Psoas muscle (tissue), 8 donors: ENCODE measurements around the gene INPP5F. TPM values are rescaled to one million over a fixed set of nuclear protein-coding genes. Genes with fewer than 3 reads are reported as not detected.

Experiments
- ATAC-seq, 4 donors: fragments of 200-7000 bp; cut with Tn5 transposase; one replicate each; pipeline ENCODE4 v1.9.1; 2020; ENCODE audit warnings: moderate library complexity in 3 of 4, mild to moderate bottlenecking in 2 of 4
- DNase-seq, 2 donors: peaks; one replicate each; pipeline ENCODE4 v3.0.0-alpha.2; 2020
- H3K27ac ChIP-seq: fragments of 200-600 bp; one replicate; pipeline ENCODE4 v1.8.0; 2022
- H3K27me3 ChIP-seq, 3 donors: fragments of 200-600 bp in 1 of 3; one replicate each; pipeline versions ENCODE4 v1.6.1 to v1.8.0; 2013 to 2022; ENCODE audit warnings: low read length in 2 of 3, mild to moderate bottlenecking in 2 of 3, moderate library complexity in 1 of 3; ENCODE audit not compliant: insufficient read depth in 3 of 3
- H3K36me3 ChIP-seq, 2 donors: fragments of 200-600 bp in 1 of 2; one replicate each; pipeline versions ENCODE4 v1.6.1 to v1.8.0; 2013 to 2022; ENCODE audit warnings: low read depth in 1 of 2, mild to moderate bottlenecking in 1 of 2, moderate library complexity in 1 of 2; ENCODE audit not compliant: insufficient read depth in 1 of 2
- H3K4me1 ChIP-seq: fragments of 200-600 bp; one replicate; pipeline ENCODE4 v1.8.0; 2022
- H3K4me3 ChIP-seq: fragments of 200-600 bp; one replicate; pipeline ENCODE4 v1.8.0; 2022; ENCODE audit warnings: mild to moderate bottlenecking
- H3K9me3 ChIP-seq: fragments of 200-600 bp; one replicate; pipeline ENCODE4 v1.8.0; 2022
- WGBS, 3 donors: extraction: QIAGEN DNeasy Blood & Tissue Kit; methylation state at CpG; one replicate each; pipeline versions ENCODE4 v1.1.6 to v1.1.7; 2013; 5-methylcytosine and 5-hydroxymethylcytosine counted together
- intact Hi-C, 2 donors: fragments of 100-400 bp; cut with DNase I; formaldehyde crosslinking; loops; one replicate each; pipeline versions ENCODE4 v1.11.0 to v1.14.2; 2022
- polyA plus RNA-seq, 3 donors: library from polyadenylated mRNA; stranded (reverse); fragments of 200-250 nt; gene quantifications; one replicate each; pipeline ENCODE4 v1.2.3, GENCODE V29; 2013
- total RNA-seq, 4 donors: library from RNA; stranded (reverse); fragmentation: NEBNext Ultra II Directional in 2 of 4; extraction: Animal tissue kit (Norgen Biotek cat#: 25700) in 2 of 4; gene quantifications; one replicate each; pipeline versions ENCODE4 v1.2.1 to v1.2.4, GENCODE V29; 2021 to 2023
- TF ChIP-seq, protein P1 (sequence below): fragments of 200-600 bp; IDR thresholded peaks from one replicate; pipeline ENCODE4 v1.8.0; 2022; ENCODE audit warnings: antibody characterized with exemption
- donor health status: healthy with polysubstance abuse.
- donor health status: DM: no; HTN: no; CAD: no; lungs with moderate emphysema.
- donor health status: Bipolar disorder and iron deficiency.
- donor health status: healthy.
- donor health status: DM: yes; HTN: yes; CAD: no.
- donor health status: DM: no; HTN: no; CAD: no.
- donor health status: DM: no; HTN: no; CAD: no.
- donor health status: DM: yes; HTN: yes; CAD: no.

INPP5F gene
- total and polyA plus RNA-seq, 7 donors = 6.0 to 12.3 (median 10.0) TPM

- WGBS, 3 donors = 43 to 53% (median 49%) methylated on average over 2 of the region's 2 CpGs
- peaks cover 9% of the 10 kb centered on the region for H3K4me1 ChIP-seq
- no peak overlapping the region for H3K4me3 ChIP-seq
- no peak overlapping the region for H3K27ac ChIP-seq
- intact Hi-C loops = no loop called here
- TF ChIP-seq, protein P1, sequence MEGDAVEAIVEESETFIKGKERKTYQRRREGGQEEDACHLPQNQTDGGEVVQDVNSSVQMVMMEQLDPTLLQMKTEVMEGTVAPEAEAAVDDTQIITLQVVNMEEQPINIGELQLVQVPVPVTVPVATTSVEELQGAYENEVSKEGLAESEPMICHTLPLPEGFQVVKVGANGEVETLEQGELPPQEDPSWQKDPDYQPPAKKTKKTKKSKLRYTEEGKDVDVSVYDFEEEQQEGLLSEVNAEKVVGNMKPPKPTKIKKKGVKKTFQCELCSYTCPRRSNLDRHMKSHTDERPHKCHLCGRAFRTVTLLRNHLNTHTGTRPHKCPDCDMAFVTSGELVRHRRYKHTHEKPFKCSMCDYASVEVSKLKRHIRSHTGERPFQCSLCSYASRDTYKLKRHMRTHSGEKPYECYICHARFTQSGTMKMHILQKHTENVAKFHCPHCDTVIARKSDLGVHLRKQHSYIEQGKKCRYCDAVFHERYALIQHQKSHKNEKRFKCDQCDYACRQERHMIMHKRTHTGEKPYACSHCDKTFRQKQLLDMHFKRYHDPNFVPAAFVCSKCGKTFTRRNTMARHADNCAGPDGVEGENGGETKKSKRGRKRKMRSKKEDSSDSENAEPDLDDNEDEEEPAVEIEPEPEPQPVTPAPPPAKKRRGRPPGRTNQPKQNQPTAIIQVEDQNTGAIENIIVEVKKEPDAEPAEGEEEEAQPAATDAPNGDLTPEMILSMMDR = no peak
- no peak for DNase-seq
- no peaks in the 10 kb centered on the region for H3K9me3 ChIP-seq
- H3K36me3 ChIP-seq = no peaks in the 10 kb centered on the region
- H3K27me3 ChIP-seq = no peaks in the 10 kb centered on the region
- ATAC-seq = no peak
Observed at GRCh38 chr10:119781498-119781897, 55.6 kb downstream of the INPP5F start.

GRCh38 chr10:119782981-119783664, 57.3 kb downstream of the INPP5F start:
- Histone ChIP-seq H3K36me3 (no peaks in the 10 kb centered on the region), H3K27ac (no peak overlapping the region), H3K27me3 (no peaks in the 10 kb centered on the region), H3K9me3 (no peaks in the 10 kb centered on the region), H3K4me1 (peaks cover 9% of the 10 kb centered on the region), H3K4me3 (no peak overlapping the region)
- intact Hi-C loops = no loop called here
- TF ChIP-seq, protein P1 = no peak
- DNase-seq (no peak), ATAC-seq (no peak)
- WGBS, 3 donors = 63 to 68% (median 67%) methylated on average over 4 of the region's 4 CpGs

- Histone ChIP-seq H3K4me1 (peaks cover 9% of the 10 kb centered on the region), H3K36me3 (no peaks in the 10 kb centered on the region), H3K27ac (no peak overlapping the region), H3K27me3 (no peaks in the 10 kb centered on the region), H3K4me3 (no peak overlapping the region), H3K9me3 (no peaks in the 10 kb centered on the region)
- intact Hi-C loops = no loop called here
- 60 to 77% (median 72%) methylated on average over 7 of the region's 7 CpGs for WGBS, 3 donors
- no peak for ATAC-seq
- DNase-seq = no peak
- TF ChIP-seq, protein P1 = no peak
Observed at GRCh38 chr10:119783665-119784027, 57.8 kb downstream of the INPP5F start.

GRCh38 chr10:119784340-119785067, 58.7 kb downstream of the INPP5F start:
- DNase-seq (no peak), ATAC-seq (no peak)
- H3K9me3 ChIP-seq = no peaks in the 10 kb centered on the region
- no peak overlapping the region for H3K27ac ChIP-seq
- H3K4me3 ChIP-seq = no peak overlapping the region
- intact Hi-C loops = no loop called here
- WGBS, 3 donors = 74 to 85% (median 81%) methylated on average over 7 of the region's 7 CpGs
- H3K36me3 ChIP-seq = no peaks in the 10 kb centered on the region
- H3K4me1 ChIP-seq = peaks cover 9% of the 10 kb centered on the region
- H3K27me3 ChIP-seq = no peaks in the 10 kb centered on the region
- TF ChIP-seq, protein P1 = no peak
